DND-41 (cell line): Measurements from ENCODE around the gene ST8SIA2.

Experiments
- CTCF ChIP-seq: IDR thresholded peaks from 2 replicates; pipeline ENCODE4 v1.5.1; 2012; ENCODE audit warnings: borderline replicate concordance, low read length, moderate library complexity, mild to moderate bottlenecking; ENCODE audit not compliant: poor library complexity, severe bottlenecking; ENCODE audit errors: extremely low read depth
- EZH2 ChIP-seq: IDR thresholded peaks from 3 replicates; pipeline ENCODE4 v1.6.1; 2012; ENCODE audit warnings: borderline replicate concordance, low read depth, mild to moderate bottlenecking, moderate library complexity, low read length, inconsistent platforms; ENCODE audit not compliant: severe bottlenecking

GRCh38 chr15:92455271-92455670 is 61.6 kb downstream of the ST8SIA2 start:
- TF ChIP-seq CTCF = no peak
- no peak for TF ChIP-seq EZH2
